CD4-positive, alpha-beta T cell treated with Interferon gamma for 1 hour (primary cell): ENCODE data around the gene UPF1.
"Not testable (repeated sequence)": the region's sequence is repeated elsewhere in the genome, so short reads cannot be mapped to it uniquely, and the experiment has no call there.

Source experiments
- DNase-seq: peaks from one replicate; pipeline ENCODE4 v3.0.0-alpha.2; 2020

Gene UPF1

DNA sequence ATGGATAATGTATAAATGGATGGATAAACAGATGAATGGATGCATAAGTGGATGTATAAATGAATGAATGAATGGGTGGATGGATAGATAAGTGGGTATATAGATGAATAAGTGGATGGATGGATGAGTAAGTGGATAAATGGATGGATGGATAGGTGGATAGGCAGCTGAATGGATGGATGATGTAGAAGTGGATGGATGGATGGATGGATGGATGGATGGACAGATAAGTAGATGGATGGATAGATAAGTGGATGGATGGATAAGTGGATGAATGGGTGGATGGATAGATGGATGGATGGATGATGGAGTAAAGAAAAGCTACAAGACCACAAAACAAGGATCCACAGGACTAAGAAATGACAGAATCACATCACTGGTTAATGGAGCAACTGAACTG is 31.7 kb upstream of the UPF1 start:
- DNase-seq, result no peak

DNA sequence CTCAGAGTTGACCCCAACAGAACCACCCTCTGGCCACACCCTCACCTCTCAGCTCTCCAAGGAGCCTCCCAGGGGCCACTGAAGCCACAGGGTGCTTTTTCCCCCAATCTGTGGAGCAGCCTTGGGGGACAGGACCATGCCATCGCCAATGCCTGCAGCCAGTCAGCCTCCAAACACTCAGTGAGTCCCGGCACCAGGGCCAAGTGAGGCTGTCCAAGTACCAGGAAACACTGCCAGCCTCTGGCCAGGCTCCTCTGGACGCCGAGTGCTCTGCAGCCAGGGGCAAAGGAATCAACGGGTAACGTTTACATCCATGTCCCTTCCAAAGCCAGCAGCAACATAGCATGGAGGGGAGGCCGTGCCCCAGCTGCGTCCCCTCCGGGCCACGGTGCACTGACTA is 31.1 kb upstream of the UPF1 start:
- DNase-seq, result no peak

DNA sequence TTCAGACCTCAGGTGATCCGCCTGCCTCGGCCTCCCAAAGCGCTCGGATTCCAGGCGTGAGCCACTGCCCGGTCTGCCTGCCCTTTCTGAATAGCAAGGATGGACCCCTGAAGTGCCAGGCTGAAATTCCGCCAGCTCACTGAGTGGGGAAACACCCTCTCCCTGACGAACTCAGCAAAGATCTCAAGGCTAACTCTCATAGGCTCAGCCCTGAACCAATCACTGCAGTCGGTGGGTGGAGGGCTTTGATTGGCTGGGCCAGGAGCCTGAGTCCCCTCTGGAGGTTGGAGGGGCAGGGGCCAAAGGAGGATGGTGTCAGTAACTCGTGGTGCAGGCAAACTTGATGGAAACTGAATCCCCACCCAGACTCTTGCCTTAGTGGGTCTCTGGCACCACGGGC is 29.4 kb upstream of the UPF1 start:
- DNase-seq, result no peak

DNA sequence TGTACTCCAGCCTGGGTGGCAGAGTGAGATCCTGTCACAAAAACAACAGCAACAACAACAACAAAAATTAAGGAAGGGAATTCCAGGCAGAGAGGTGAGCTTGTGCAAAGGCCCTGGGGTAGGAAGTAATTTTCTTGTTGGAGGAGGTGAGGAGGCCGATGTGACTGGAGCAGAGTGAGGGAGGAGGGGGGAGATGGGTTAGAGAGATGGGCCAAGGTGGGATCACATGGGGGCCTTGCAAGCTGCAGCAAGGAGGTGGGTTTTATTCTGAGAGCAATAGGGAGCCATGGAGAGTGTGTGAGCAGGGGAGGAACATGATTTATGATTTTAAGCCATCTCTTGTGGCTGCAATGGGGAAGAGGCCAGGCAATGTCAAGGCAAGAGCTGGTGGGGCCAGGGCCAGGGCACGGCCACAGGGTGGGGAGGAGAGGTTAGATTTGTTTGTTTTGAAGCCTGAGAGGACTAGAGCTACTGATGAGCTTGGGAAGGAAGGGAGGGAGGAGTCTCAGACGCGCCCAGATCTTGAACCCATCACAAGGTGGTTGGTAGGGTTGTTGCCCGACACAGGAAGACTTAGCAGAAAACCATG is 28.1 kb upstream of the UPF1 start:
- DNase-seq, result no peak

DNA sequence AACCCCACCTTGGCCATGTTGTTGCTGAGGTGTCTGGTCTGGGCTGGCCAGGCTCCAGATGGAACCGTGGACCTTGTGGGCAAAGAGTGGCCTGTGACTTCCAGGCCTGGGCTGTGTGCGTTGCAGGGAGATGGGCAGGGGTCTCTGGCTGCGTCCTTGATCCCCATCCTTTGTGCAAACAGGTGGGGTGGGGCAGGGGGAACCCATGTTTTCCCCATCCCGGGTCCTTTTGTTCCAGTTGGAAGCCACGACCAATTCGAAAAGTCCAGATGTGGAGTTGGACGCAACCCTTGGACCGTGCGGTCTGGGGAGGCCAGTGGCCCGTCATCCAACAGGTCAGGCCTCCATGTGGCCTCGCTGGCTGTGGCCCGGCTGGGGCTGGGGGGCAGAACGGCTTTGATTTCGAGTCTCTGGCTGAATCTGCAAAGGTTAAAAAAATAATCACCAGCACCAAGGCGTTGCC is 27.6 kb upstream of the UPF1 start:
- no peak for DNase-seq

DNA sequence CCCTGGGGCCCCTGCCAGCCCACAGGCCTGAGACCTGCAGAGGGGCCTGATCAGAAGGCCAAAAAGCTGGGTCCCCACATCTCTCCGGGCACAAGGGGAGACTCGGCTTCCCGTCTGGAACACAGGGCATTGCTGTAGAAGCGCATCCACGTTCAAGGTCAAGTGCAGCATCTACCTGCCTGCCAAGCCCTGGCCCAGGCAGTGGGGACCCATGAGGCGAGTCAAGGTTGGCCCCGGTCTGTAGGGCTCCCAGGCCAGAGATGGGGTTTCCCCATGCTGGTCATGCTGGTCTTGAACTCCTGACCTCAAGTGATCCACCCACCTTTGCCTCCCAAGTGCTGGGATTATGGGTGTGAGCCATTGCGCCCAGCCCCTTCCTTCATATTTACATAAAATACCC is 27.1 kb upstream of the UPF1 start:
- DNase-seq, result no peak

DNA sequence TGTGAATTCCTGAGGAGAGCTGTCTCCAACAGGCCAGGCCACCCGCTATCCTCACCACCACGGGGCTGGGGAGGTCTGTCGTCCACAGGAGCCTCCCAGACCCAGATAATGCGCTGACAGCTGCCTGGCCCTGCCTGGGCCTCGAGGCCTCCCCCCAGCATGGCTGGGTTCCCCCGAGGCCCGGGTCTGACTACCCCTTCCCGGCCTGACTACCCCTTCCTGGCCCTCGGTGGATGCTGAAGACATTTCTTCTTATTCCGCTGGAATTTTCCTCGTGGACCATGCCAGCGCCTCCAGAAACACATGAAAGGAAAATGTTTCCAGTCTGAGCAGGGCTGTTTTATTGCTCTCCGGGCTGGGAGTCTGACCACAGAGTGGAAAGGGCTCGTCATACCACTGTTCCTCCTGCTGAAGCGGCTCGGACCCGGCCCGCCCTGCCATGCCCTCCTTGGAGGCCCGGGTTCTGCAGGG is 23.9 kb upstream of the UPF1 start:
- no peak for DNase-seq

DNA sequence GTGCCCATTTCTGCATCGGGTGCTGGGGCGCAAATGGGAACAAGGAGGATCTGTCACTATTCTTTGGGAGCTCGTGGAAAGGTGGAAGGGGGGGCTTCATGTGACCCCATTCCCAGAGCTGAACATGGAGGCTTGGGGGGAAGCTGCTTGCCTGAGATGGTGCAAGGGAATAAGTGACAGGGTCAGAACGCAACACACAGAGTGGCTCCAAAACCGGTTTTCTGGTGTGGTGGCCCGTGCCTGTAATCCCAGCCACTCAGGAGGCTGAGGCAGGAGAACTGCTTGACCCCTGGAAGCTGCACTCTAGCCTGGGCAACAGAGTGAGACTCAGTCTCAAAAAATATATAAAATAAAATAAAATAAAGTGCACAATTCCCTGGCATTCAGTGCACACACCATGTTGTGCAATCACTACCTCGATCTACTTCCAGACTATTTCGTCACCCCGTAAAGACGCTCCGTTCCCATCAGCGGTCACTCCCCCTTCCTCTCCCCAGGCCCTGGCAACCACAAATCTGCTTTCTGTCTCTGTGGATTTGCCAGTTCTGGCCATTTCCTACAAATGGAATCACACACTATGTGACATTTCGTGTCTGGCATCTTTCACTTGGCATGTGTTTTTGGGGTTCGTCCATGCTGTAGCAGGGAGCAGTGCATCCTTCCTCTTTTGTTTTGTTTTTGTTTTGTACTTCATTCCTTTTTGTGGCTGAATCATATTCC is 22.4 kb upstream of the UPF1 start:
- no peak for DNase-seq

DNA sequence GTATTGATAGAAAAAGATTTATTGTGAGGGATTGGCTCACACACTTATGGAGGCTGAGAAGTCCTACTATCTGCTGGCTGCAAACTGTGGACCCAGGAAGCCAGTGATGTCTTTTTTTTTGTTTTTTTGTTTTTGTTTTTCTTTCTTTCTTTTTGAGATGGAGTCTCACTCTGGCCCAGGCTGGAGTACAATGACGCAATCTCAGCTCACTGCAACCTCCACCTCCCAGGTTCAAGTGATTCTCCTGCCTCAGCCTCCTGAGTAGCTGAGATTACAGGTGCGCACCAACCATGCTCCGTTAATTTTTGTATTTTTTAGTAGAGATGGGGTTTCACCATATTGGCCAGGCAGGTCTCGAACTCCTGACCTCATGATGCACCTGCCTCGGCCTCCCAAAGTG is 20.1 kb upstream of the UPF1 start:
- DNase-seq, result not testable (repeated sequence)

DNA sequence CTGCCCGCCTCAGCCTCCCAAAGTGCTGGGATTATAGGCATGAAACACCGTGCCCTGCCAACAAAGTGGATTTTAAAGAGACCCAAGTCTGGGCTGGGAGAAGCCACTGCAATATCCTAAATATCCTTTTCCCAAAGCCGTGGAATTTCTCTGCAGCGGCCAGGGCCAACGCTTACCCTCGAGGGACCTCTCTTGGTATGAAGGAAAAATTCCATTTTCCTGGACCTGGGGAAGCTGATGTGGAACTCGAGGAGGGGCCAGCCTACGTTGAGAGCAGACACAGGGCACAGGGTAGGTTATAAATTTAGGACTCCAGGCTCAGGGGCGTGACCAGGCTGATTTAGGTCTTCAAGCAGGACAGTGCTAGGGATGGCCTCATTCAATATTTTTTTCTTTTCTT is 17.7 kb upstream of the UPF1 start:
- DNase-seq, result no peak

DNA sequence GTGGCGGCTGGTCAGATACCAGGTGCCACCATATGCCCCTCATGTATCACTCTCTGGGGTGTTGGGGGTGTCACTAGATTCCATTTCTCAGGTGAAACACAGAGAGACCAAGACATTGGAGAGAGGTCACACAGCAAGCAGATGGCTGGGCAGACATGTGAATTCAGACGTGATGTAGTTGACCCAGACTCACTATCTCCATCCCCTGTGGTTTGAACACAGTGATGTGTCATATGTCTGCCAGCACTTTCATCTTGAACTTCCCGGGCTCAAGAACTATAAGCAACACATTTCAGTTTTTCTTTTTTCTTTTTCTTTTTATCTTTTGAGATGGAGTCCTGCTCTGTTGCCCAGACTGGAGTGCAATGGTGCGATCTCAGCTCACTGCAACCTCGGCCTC is 16.1 kb upstream of the UPF1 start:
- DNase-seq, result no peak

DNA sequence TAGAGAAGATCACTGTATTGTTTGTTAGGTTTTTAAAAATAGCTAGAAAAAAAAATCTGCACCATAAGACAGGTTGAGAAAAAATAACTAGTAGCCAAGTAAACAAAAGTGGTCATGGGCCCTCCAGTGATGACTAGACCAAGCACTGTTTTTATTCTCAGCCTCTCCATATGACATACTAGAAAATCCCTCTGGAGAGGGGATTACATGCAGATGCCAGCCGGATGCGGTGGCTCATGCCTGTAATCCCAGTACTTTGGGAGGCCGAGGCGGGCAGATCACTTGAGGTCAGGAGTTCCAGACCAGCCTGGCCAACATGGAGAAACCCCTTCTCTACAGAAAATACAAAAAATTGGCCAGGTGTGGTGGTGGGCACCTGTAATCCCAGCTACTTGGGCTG is 15.1 kb upstream of the UPF1 start:
- not testable (repeated sequence) for DNase-seq

DNA sequence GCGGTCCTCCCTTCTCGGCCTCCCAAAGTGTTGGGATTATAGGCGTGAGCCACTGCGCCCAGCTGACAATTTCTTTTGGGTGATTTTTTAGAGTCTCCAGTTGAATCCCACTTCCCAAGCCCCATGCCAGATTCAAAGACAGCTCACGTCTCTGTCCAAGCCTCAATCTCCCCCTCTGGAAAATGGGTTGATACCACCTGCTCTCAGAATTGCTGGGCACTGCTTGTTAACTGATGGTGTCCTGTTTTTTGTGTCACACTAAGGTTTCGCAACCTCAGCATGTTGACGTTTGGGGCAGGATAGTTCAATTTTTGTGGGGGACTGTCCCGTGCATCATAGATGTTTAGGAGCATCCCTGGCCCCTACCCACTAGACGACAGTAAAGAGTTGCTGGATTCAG is 14.2 kb upstream of the UPF1 start:
- DNase-seq, result no peak

DNA sequence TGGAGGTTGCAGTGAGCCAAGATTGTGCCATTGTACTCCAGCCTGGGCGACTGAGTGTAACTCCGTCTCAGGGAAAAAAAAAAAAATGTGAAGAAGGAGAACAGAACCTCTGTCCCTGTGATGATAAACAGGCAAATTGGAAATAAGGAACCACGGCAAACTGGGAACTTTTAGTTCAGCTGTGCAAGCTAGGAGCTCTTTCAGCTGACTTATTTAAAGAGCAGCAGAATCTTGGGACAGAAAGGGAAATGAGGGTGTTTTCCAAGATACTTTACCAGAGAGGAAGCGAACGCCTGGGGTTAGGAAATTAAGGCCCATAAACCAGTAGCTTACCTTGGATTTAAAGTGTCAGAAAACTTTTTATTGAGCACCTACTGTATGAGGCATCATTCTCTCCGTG is 3.0 kb upstream of the UPF1 start:
- no peak for DNase-seq

DNA sequence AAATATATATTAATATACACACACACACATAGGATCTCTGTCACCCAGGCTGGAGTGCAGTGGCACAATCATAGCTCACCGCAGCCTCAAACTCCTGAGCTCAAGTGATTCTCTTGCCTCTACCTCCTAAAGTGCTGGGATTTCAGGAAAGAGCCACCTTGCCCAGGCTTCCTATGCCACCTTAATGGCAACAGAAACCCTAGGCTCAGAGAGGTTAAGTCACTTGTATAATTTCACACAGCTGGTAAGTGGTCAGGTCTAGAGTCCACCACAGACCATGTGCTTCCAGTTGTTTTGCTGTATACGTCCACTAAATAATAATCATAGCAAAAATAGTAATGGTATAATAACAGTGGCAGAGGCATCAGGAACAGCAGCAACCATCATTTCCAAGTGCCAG is 1.3 kb upstream of the UPF1 start:
- DNase-seq, result no peak

DNA sequence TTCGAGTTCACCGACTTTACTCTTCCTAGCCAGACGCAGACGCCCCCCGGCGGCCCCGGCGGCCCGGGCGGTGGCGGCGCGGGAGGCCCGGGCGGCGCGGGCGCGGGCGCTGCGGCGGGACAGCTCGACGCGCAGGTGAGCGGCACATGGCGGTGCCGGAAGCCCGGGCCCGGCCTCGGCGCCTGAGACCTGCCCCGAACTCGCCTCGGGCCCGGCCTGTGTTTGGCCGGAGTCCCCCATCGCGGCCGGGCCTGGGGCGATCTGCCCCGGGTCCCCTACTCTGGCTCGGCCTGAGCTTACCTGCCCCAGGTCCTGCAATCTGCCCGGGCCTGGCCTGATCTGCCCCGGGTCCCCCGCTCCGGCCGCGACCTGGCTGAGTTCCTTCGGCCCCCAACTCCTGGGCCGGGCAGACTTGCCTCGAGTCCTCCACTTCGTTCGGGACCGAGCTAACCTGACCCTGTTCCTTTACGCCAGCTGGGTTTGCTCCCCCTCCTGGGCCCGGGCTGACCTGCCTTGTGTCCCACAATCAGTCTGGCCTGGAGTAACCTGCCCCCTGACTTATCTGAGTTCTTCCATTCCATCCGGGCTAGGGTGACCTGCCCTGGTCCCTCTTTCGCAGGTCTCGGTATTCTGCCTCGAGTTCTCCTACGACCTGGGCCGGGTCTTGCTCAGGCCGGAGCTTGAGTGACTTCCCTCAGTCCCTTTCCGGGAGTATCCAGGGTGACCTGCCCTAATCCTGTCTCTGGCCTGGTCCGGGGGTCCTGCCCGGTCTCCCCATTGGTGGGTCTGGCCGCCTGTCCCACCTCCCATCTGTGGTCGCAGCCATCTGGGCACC is 764 bp downstream of the UPF1 start:
- DNase-seq, result no peak

DNA sequence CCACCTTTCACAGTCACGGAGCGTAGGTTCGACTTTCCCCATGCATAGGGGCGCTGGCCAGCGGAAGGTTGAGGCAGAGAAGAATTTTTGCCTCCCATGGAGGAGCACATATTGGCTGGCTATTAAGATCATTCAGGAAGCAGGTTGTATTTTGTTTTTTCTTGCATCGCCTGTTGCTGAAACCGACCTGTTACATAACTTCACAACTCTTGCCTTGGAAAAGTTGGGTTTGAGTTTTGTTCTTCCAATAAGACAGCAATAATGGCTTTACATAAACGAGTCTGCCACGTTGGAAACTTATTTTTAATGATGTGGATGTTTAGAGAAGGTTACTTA is 1.4 kb downstream of the UPF1 start:
- no peak for DNase-seq

DNA sequence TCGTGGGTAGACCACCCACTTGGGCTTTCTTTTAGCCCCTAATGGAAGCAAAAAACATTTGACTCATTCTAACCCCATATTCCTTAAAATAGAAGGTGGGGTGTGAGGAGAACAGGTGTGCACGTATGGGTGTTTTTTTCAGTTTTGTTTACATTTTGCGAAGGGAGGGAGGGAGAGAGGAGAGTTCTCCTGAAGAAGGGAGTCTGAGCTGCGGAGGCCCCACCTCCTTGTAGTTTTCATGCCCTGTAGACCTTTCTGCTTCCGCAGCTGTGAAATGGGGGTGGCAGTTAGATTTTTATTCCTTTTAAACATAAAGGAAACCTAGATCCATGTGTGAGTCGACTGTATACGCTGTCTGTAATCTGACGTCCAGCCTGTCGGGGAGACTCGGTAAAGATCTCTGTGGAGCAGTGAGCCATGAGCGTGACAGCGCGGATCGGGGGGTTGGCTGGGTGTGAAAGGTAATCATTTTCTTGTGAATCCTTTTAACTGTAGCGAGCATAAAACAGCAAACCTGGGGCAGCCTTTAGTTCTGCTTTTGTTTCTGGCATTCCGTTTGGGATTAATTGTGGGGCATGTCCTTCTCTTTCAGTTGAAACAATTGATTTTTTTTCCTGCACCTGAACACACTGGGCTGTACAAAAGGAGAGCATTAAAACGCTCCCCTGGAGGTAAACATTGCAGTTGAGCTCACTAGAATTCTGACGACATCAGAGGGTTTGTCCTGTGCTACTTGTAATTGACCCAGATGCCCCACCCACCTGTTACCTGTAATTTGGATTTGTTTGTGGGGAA is 2.3 kb downstream of the UPF1 start:
- no peak for DNase-seq

DNA sequence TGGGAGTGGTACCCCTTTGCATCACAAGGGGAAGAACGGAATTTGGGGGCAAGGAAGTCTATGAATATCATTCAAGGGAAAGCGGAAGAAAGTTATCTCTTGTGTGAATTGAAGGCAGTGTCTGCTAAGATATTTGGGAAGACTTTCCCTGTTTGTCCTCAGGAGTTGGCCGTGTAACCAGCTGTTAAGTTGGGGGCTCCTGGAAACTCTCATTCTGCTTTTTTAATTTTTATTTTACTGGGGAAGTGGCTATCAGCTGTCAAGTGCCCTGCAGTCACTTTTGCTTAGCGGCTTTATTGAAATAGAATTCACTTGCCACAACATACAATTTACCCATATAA is 2.9 kb downstream of the UPF1 start:
- no peak for DNase-seq

DNA sequence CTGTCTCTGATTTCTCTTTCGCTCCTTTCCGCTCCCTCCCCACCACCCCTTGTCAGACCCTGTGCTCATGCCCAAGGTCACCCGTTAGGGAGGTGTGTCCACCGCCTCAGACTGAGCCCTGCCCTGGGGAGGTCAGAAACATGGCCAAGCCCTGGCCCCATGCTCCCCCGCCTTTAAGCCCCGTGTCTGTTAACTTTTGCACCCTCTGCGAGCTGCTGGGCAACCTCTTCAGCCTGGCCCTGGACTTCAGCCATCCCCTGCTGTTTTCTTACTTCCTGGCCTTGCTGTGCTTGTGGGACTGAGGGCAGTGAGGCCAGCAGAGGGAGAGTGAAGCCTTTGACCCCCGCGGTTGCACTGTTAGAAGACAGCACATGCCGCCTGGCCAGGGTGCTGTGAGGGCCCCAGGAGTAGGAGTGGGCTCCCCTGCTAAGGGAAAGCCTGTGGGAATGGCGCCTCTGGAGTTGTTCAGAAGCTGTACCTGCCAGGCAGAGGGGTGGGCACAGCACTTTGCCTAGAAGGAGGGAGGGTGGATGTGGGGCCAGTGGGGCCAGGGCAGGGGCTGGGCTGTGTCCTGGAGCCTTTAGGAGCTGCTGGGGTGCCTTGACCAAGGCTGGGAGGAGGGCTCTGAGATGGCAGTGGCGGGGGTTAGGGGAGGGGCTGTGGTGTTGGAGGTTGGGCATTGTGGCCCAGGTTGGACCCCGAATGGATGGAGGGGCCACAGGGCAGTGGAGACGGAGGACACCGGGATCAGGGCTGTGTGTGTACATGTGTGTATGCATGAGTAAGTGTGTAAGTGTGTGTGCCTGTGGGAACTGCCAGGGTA is 7.9 kb downstream of the UPF1 start:
- DNase-seq, result no peak

DNA sequence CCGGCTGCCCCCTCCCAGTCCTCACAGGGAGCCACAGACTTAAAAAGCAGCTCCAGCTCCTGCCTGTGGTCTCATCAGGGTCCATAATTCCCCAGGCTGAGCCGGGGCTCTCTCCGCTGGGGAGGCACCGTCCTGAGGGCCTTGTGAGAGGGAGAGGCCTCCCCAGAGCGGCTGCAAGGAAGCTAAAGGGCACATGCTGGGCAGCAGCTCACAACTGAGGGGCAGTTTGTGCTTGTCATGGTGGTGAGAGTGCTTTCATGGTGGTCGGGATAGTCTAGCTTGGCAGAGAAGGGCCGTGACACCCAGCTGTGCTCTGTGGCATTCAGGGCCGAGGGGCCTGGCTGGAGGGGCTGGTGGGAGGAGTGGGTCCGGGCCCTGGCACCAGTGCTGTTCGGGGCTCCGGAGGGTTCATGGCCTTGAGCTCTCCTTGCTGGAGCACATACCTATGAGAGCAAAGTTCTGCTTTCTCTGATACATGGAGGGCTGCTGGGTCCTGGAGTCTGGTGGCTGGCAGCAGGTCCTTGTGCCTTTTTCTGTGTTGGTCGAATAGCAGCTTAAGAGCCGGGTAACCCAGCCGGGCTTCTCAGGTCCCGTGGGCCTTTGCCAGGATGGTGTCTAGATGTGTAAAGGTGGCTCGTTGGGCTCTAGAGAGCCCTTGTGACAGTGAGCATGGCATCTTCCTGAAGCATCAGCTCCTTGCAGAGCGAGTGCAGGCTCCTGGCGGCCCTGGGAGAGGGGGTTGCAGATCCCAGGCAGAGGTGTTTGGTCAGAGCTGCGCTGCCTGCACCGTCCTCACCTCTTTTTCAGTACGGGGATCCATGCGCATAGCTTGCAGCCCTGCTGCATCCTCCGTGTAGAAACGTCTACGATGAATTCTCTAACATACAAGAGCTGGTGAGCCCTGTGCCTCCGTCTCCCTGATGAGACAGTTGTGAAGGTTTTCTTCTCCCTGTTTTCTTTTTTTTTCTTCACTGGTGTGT is 8.8 kb downstream of the UPF1 start:
- no peak for DNase-seq
